Activated CD8-positive, alpha-beta T cell treated with anti-CD3 and anti-CD28 coated beads, Interleukin-2, amount 10 ng/mL, durations not matched to agents 7 days and 5 days (primary cell): ENCODE results near the gene FXYD4. TPM values are rescaled to one million over a fixed set of nuclear protein-coding genes. Genes with fewer than 3 reads are reported as not detected.

Experiments
- ATAC-seq: fragments of 150-1000 bp; cut with Tn5 transposase; one replicate; pipeline ENCODE4 v1.10.0; 2021; ENCODE audit warnings: moderate library complexity
- CTCF ChIA-PET: fragments of 350-600 bp; sonication (Branson Sonifier 250); formaldehyde crosslinking; loops from one replicate; lab custom pipeline; 2021; ENCODE audit warnings: antibody characterized with exemption; lab: Charles Lee
- POLR2A ChIA-PET: fragments of 350-600 bp; sonication (Branson Sonifier 250); formaldehyde crosslinking; loops from one replicate; lab custom pipeline; 2021; ENCODE audit warnings: antibody characterized with exemption; lab: Charles Lee
- DNase-seq: peaks from one replicate; pipeline ENCODE4 v3.0.0-alpha.2; 2020
- H3K27ac Mint-ChIP-seq: one replicate; pipeline ENCODE4 v1.8.0; 2021; ENCODE audit warnings: mild to moderate bottlenecking, mixed read lengths
- H3K27me3 Mint-ChIP-seq: one replicate; pipeline ENCODE4 v1.8.0; 2021; ENCODE audit warnings: low read depth, mixed read lengths
- H3K36me3 Mint-ChIP-seq: one replicate; pipeline ENCODE4 v1.8.0; 2021; ENCODE audit warnings: low read depth, mixed read lengths
- H3K4me1 Mint-ChIP-seq: one replicate; pipeline ENCODE4 v1.8.0; 2021; ENCODE audit warnings: low read depth, mixed read lengths
- H3K4me3 Mint-ChIP-seq: one replicate; pipeline ENCODE4 v1.8.0; 2021; ENCODE audit warnings: mild to moderate bottlenecking, mixed read lengths
- H3K9me3 Mint-ChIP-seq: one replicate; pipeline ENCODE4 v1.8.0; 2022; ENCODE audit warnings: mixed read lengths; ENCODE audit not compliant: insufficient read depth
- total RNA-seq, 2 experiments: library from RNA; stranded (reverse); gene quantifications; one replicate each; pipeline ENCODE4 v1.2.3, GENCODE V29; 2021

The FXYD4 gene
- total RNA-seq, 2 experiments from 2014 or later: not detected

GRCh38 chr10:43375401-43376020 lies 4.1 kb downstream of the FXYD4 start:
- ChIA-PET POLR2A (no interaction called here), CTCF (no interaction called here)
- H3K36me3 Mint-ChIP-seq: no peaks in the 10 kb centered on the region
- H3K27me3 Mint-ChIP-seq: no peaks in the 10 kb centered on the region
- no peak overlapping the region for H3K27ac Mint-ChIP-seq
- no peaks in the 10 kb centered on the region for H3K9me3 Mint-ChIP-seq
- DNase-seq (no peak), ATAC-seq (no peak)
- peaks cover 19% of the 10 kb centered on the region for H3K4me1 Mint-ChIP-seq
- no peak overlapping the region for H3K4me3 Mint-ChIP-seq

DNA sequence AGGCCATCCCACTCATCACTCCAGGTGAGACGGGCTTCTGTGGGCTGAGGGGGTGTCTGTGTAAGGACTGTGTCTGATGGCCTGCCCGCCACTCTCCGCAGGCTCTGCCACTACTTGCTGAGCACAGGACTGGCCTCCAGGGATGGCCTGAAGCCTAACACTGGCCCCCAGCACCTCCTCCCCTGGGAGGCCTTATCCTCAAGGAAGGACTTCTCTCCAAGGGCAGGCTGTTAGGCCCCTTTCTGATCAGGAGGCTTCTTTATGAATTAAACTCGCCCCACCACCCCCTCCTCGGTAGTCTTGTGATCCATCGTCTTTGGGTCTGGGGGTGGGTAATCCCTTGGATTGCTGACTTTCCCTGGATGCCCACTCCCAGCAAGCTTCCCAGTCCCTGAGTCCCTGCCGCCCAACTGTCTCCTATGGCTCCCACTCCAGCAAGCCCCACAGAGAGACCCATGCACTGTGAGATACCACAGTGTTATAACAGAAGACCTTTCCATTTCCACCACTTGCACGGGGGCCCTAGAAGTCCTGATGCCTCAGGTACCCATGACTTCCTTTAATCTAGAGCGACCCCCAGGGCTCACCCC lies 4.7 kb downstream of the FXYD4 start:
- Mint-ChIP-seq H3K9me3 (no peaks in the 10 kb centered on the region), H3K4me1 (peaks cover 19% of the 10 kb centered on the region), H3K4me3 (no peak overlapping the region), H3K27me3 (no peaks in the 10 kb centered on the region), H3K27ac (no peak overlapping the region), H3K36me3 (no peaks in the 10 kb centered on the region)
- ChIA-PET CTCF (no interaction called here), POLR2A (no interaction called here)
- no peak for ATAC-seq
- no peak for DNase-seq

DNA sequence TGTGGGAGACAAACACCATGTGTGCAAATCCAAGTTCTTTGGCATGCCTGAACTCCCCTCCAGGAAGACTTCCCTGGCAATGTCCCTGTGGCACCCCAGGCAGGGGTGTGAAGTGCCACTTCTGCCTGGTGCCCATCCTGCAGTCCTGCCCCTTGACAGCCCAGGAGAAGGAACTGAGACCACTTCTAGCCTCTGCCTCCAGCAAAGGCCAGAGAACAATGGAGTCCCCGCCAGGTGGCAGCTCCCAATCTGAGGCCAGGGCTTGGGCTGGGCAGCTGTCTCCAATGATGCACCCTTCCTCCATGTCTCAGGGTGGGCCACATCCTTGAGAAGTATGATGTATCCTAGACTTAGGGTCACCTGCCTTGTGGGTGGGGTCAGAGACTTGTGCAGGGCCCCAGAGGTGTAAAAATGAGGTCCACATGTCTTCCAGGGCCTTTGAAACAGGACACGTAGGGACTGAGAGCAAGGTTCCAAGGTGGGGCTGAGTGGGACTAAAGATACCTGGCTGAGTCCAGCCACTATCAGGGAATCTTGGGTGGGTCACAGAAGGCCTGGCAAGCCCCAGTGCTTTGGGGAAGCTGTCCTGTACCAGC lies 5.5 kb downstream of the FXYD4 start:
- Mint-ChIP-seq H3K27me3 (no peaks in the 10 kb centered on the region), H3K27ac (no peak overlapping the region), H3K9me3 (no peaks in the 10 kb centered on the region), H3K4me1 (peaks cover 19% of the 10 kb centered on the region), H3K36me3 (no peaks in the 10 kb centered on the region), H3K4me3 (no peak overlapping the region)
- DNase-seq (no peak), ATAC-seq (no peak)
- POLR2A ChIA-PET: no interaction called here
- CTCF ChIA-PET: interaction anchor here (1.5 kb wide), 1 partner anchor 13 kb away, joined by 3 read pairs; no protein-coding TSS in a partner anchor

DNA sequence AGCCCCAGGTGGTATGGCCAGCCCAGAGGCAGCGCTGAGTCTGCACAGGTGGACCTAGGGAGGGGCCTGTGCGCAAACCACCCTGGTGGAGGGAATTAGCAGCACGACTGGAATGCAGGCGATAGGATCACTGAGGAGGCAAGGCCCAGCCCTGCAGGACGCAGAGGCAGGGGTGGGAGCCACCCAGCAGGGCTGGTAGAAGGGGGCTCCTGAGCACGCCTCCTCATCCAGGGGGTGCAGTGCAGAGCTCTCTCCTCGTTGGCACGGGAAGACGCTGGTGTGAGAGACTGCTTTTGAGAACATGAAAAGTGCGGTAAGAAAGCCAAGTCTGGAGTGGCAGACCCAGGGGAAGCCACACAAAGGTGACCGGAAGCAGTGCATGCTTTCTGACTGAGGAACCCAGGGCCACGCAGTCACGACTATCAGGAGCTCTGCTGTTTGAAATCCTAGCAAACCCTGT lies 6.0 kb downstream of the FXYD4 start:
- H3K9me3 Mint-ChIP-seq: no peaks in the 10 kb centered on the region
- H3K4me1 Mint-ChIP-seq: peaks cover 19% of the 10 kb centered on the region
- POLR2A ChIA-PET: no interaction called here
- H3K36me3 Mint-ChIP-seq: no peaks in the 10 kb centered on the region
- no peak for DNase-seq
- no peaks in the 10 kb centered on the region for H3K27me3 Mint-ChIP-seq
- no peak for ATAC-seq
- H3K4me3 Mint-ChIP-seq: no peak overlapping the region
- CTCF ChIA-PET: interaction anchor here (1.5 kb wide), 1 partner anchor 13 kb away, joined by 3 read pairs; no protein-coding TSS in a partner anchor
- H3K27ac Mint-ChIP-seq: no peak overlapping the region

DNA sequence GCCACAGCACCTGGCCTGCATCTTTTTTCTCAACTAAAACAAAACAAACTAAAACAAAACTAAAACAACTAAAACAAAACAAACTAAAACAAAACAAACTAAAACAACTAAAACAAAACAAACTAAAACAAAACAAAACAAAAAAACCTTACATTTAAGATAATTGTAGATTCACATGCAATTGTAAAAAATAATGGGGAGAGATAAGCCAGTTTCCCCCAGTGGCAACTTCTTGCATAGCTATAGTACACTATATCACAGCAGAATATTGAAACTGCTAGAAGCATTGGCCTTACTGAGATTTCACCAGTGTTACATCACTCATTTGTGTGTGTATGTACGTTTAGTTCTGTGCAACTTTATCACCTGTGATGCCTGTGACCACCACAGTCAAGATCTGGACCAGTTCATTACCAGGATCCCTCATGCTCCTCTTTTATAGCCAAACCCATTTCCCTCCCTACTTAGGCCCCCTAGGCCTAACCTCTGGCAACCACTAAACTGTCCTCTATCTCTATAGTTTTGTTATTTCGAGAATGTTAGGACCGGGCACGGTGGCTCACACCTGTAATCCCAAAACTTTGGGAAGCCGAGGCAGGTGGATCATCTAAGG lies 9.3 kb downstream of the FXYD4 start:
- Mint-ChIP-seq H3K27ac (no peak overlapping the region), H3K36me3 (peaks cover 17% of the 10 kb centered on the region), H3K9me3 (no peaks in the 10 kb centered on the region), H3K4me3 (no peak overlapping the region), H3K4me1 (peaks cover 10% of the 10 kb centered on the region), H3K27me3 (no peaks in the 10 kb centered on the region)
- ChIA-PET CTCF (interaction anchor here (0.6 to 1.8 kb wide), 5 partner anchors 10 to 248 kb away, joined by 3 to 6 read pairs (median 3); partner anchors contain the start of gene FXYD4), POLR2A (interaction anchor here (0.6 kb wide), 3 partner anchors 27 to 264 kb away, joined by 3 to 5 read pairs (median 3); no protein-coding TSS in a partner anchor)
- ATAC-seq (peak; percentile 55), DNase-seq (no peak)

- no peaks in the 10 kb centered on the region for H3K27me3 Mint-ChIP-seq
- POLR2A ChIA-PET: interaction anchor here (0.7 to 2.4 kb wide), 4 partner anchors 10 to 15 kb away, joined by 3 to 9 read pairs (median 3); no protein-coding TSS in a partner anchor
- no peak for DNase-seq
- H3K27ac Mint-ChIP-seq: no peak overlapping the region
- H3K36me3 Mint-ChIP-seq: peaks cover 42% of the 10 kb centered on the region
- CTCF ChIA-PET: interaction anchor here (0.9 to 1.2 kb wide), 3 partner anchors 11 to 127 kb away, joined by 3 to 4 read pairs (median 3); no protein-coding TSS in a partner anchor
- H3K9me3 Mint-ChIP-seq: no peaks in the 10 kb centered on the region
- peak overlapping the region; percentile 40 for H3K4me3 Mint-ChIP-seq
- no peak for ATAC-seq
- peaks cover 30% of the 10 kb centered on the region for H3K4me1 Mint-ChIP-seq
Measured at GRCh38 chr10:43383204-43383971, 12.0 kb downstream of the FXYD4 start.

DNA sequence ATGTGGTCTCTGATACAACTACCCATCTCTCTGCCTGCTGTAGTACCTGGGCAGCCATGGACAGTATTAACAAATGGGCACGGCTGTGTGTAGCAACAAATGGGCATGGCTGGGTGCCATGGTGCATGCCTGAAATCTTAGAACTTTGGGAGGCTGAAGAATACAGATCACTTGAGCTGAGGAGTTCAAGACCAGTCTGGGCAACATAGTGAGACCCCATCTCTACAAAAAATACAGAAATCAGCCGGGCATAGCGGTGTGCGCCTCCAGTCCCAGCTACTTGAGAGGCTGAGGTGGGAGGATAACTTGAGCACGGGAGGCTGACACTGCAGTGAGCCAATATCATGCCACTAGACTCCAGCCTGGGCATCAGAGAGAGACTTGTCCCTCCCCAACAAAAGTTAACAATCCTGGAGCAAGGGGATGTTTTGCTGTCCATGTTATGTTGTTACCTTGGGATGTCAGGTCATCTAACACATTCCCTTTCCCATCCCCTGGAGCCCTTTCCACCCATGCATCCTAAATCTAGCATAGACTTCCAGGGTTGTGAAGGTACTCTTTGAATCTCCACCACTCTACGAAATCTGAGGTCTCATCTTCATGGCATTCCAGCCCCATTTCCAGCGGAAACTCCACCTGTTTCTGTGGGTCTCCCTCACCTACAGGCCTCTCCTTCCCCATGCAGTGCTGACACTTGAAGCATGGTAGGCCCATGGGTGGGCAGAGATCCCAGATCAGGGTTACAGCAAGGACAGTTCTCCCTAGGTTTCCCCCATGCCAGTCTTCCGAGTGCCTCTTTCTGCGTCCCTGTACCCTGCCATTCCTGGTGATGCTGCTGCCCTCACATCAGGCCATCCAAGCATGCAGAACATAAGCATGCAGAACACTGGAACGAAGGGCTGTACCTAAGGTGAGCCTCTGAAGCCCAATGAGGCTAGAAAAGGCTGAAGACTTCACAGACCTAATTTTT lies 13.1 kb downstream of the FXYD4 start:
- CTCF ChIA-PET: interaction anchor here (1.8 kb wide), 1 partner anchor 91 kb away, joined by 4 read pairs; no protein-coding TSS in a partner anchor
- Mint-ChIP-seq H3K4me3 (no peak overlapping the region), H3K9me3 (no peaks in the 10 kb centered on the region), H3K27ac (peak overlapping the region; percentile 57), H3K36me3 (peaks cover 54% of the 10 kb centered on the region), H3K27me3 (no peaks in the 10 kb centered on the region), H3K4me1 (peaks cover 40% of the 10 kb centered on the region)
- POLR2A ChIA-PET: interaction anchor here (0.7 to 2.4 kb wide), 5 partner anchors 12 to 52 kb away, joined by 3 to 9 read pairs (median 3); no protein-coding TSS in a partner anchor
- DNase-seq (no peak), ATAC-seq (no peak)

GRCh38 chr10:43385412-43386004 lies 14.1 kb downstream of the FXYD4 start:
- no peaks in the 10 kb centered on the region for H3K27me3 Mint-ChIP-seq
- H3K36me3 Mint-ChIP-seq: peaks cover 63% of the 10 kb centered on the region
- H3K4me3 Mint-ChIP-seq: no peak overlapping the region
- ChIA-PET CTCF (interaction anchor here (1.8 kb wide), 1 partner anchor 92 kb away, joined by 4 read pairs; no protein-coding TSS in a partner anchor), POLR2A (interaction anchor here (0.6 to 1.6 kb wide), 5 partner anchors 11 to 51 kb away, joined by 3 to 8 read pairs (median 4); no protein-coding TSS in a partner anchor)
- H3K9me3 Mint-ChIP-seq: no peaks in the 10 kb centered on the region
- H3K27ac Mint-ChIP-seq: no peak overlapping the region
- ATAC-seq (no peak), DNase-seq (no peak)
- peaks cover 50% of the 10 kb centered on the region for H3K4me1 Mint-ChIP-seq

DNA sequence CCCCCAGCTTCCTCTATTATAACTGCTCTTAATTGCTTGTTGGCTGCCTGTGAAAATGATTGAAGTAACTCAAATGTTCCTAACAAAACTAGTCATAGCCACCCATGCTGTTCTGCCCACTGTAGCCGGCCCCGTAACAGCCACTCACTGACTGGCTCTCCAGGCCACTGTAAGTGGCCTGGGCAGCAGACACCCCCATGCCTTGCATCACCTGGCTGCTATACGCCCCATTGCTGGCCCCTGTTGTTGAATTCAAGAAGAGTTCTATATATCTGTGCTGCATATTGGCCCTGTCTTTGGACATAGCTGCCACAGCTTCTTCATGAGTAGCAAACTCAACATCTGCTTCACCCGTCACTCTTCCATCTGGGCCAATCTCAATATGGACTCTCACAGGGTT lies 15.1 kb downstream of the FXYD4 start:
- Mint-ChIP-seq H3K27ac (peak overlapping the region; percentile 56), H3K9me3 (no peaks in the 10 kb centered on the region), H3K36me3 (peaks cover 74% of the 10 kb centered on the region), H3K27me3 (no peaks in the 10 kb centered on the region), H3K4me1 (peaks cover 59% of the 10 kb centered on the region), H3K4me3 (no peak overlapping the region)
- ChIA-PET POLR2A (interaction anchor here (0.6 to 1.6 kb wide), 6 partner anchors 10 to 27 kb away, joined by 3 to 8 read pairs (median 4); partner anchors contain the start of gene HNRNPF), CTCF (interaction anchor here (1.8 kb wide), 1 partner anchor 93 kb away, joined by 4 read pairs; no protein-coding TSS in a partner anchor)
- ATAC-seq (no peak), DNase-seq (no peak)
